Measurements from ENCODE around the gene MPRIP. TPM values are rescaled to one million over a fixed set of nuclear protein-coding genes. Genes with fewer than 3 reads are reported as not detected.

The MPRIP gene
- total and polyA plus RNA-seq, 2 of the 13 experiments (the other 11 are each of a cell fraction or from before 2014, with no cell fraction given) = 50.2 to 52.4 TPM

GRCh38 chr17:17034496-17035075, 7.7 kb upstream of the MPRIP start (continued):
- no peak for TF ChIP-seq REST (IDR thresholded peaks at IDR 0.05; ENCODE audit: borderline replicate concordance in 1 of 2, low read depth in 1 of 2, low read length in 2 of 2)
- no peak for TF ChIP-seq ZNF468 (CRISPR knock-in tag; IDR thresholded peaks at IDR 0.05)
- TF ChIP-seq FOXC1 (CRISPR knock-in tag; IDR thresholded peaks at IDR 0.05; ENCODE audit: borderline replicate concordance) = no peak
- no peak for TF ChIP-seq SSRP1 (CRISPR knock-in tag; IDR thresholded peaks at IDR 0.05)
- TF ChIP-seq ATF6 (CRISPR knock-in tag; conservative IDR thresholded peaks at IDR 0.05) = no peak
- no peak for TF ChIP-seq ZNF543 (CRISPR knock-in tag; IDR thresholded peaks at IDR 0.05)
- no peak for TF ChIP-seq ZNF577 (CRISPR knock-in tag; IDR thresholded peaks at IDR 0.05; ENCODE audit: borderline replicate concordance, low read depth)
- TF ChIP-seq NFATC3 (CRISPR knock-in tag; IDR thresholded peaks at IDR 0.05) = no peak
- no peak for TF ChIP-seq ZNF207 (IDR thresholded peaks at IDR 0.05; ENCODE audit: borderline replicate concordance)
- no peak for TF ChIP-seq U2AF1 (optimal IDR thresholded peaks at IDR 0.05; ENCODE audit: low read depth, low read length)
- no peak for TF ChIP-seq POGZ (CRISPR knock-in tag; IDR thresholded peaks at IDR 0.05)
- TF ChIP-seq ZNF160 (CRISPR knock-in tag; IDR thresholded peaks at IDR 0.05) = no peak
